SU-DHL-6 (cell line): ENCODE measurements around the gene SCARF1.
A peak's percentile ranks its signal among the peaks of the same experiment; 100 is the strongest.

Source experiments
- H2AFZ ChIP-seq: fragments of 200-600 bp; sonication (generic); 2 replicates; pipeline ENCODE4 v1.6.1; 2014; ENCODE audit warnings: low read depth, mild to moderate bottlenecking, moderate library complexity, mixed read lengths, antibody characterized with exemption, low read length; ENCODE audit not compliant: severe bottlenecking
- H3F3A ChIP-seq: fragments of 200-600 bp; shearing (Covaris generic); 2 replicates; pipeline ENCODE4 v1.6.0; 2016; ENCODE audit warnings: antibody characterized with exemption, mild to moderate bottlenecking; ENCODE audit not compliant: insufficient read depth
- H3K27ac ChIP-seq: fragments of 200-600 bp; sonication (generic); 2 replicates; pipeline ENCODE4 v1.5.1; 2016; ENCODE audit warnings: low read depth, mild to moderate bottlenecking, low read length, moderate library complexity, mixed read lengths
- H3K27me3 ChIP-seq: fragments of 200-600 bp; sonication (generic), shearing (Covaris generic); 2 replicates; pipeline ENCODE4 v1.6.0; 2014; ENCODE audit warnings: mild to moderate bottlenecking, low read length
- H3K36me3 ChIP-seq: fragments of 200-600 bp; sonication (generic); 2 replicates; pipeline ENCODE4 v1.6.1; 2014; ENCODE audit warnings: mild to moderate bottlenecking, low read length, mixed read lengths
- H3K4me2 ChIP-seq: fragments of 300-600, 200-600 bp; shearing (Covaris generic), sonication (generic); 2 replicates; pipeline ENCODE4 v1.6.0; 2014; ENCODE audit warnings: low read length, low read depth, mild to moderate bottlenecking; ENCODE audit not compliant: poor library complexity, severe bottlenecking
- H3K4me3 ChIP-seq: fragments of 200-600 bp; sonication (generic); 2 replicates; pipeline ENCODE4 v1.5.1; 2014; ENCODE audit warnings: antibody characterized with exemption, low read length, mild to moderate bottlenecking, mixed read lengths; ENCODE audit not compliant: insufficient read depth, poor library complexity, severe bottlenecking
- H3K79me2 ChIP-seq: fragments of 200-600 bp; sonication (generic); 2 replicates; pipeline ENCODE4 v1.6.1; 2014; ENCODE audit warnings: mild to moderate bottlenecking, low read length, moderate library complexity; ENCODE audit not compliant: insufficient read depth
- H3K9ac ChIP-seq: fragments of 200-600 bp; sonication (generic); 2 replicates; pipeline ENCODE4 v1.7.0; 2014; ENCODE audit warnings: mild to moderate bottlenecking, low read length
- H3K9me2 ChIP-seq: fragments of 200-600 bp; sonication (generic); replicated peaks from 2 replicates; pipeline ENCODE4 v1.6.1; 2014; ENCODE audit warnings: low read length; ENCODE audit not compliant: insufficient read depth
- H3K9me3 ChIP-seq: fragments of 200-600 bp; sonication (generic); 2 replicates; pipeline ENCODE4 v1.6.1; 2014; ENCODE audit warnings: low read length, mixed read lengths; ENCODE audit not compliant: insufficient read depth
- H4K20me1 ChIP-seq: fragments of 200-600 bp; sonication (generic); 2 replicates; pipeline ENCODE4 v1.6.1; 2014; ENCODE audit warnings: low read depth, mild to moderate bottlenecking, antibody characterized with exemption, low read length, moderate library complexity, mixed read lengths
- EZH2phosphoT487 ChIP-seq: fragments of 200-600 bp; sonication (generic), shearing (Covaris generic); conservative IDR thresholded peaks from 2 replicates; pipeline ENCODE4 v1.6.1; 2018; ENCODE audit warnings: mild to moderate bottlenecking, antibody characterized with exemption, low read length, moderate library complexity, mixed read lengths
- TF ChIP-seq, protein P1 (sequence below): fragments of 200-600 bp; sonication (generic); IDR thresholded peaks from one replicate; pipeline ENCODE4 v1.5.1; 2017; ENCODE audit warnings: antibody characterized with exemption, mild to moderate bottlenecking, low read length, moderate library complexity; ENCODE audit not compliant: insufficient read depth, poor library complexity, severe bottlenecking

Gene SCARF1

GRCh38 chr17:1629504-1630310, 15.8 kb downstream of the SCARF1 start:
- Histone ChIP-seq H3F3A (peaks cover 18% of the 10 kb centered on the region), H3K4me3 (peak overlapping the region; percentile 79), H3K79me2 (peaks cover 29% of the 10 kb centered on the region), H3K4me2 (peak overlapping the region; percentile 85), H2AFZ (peak overlapping the region; percentile 20), H3K27ac (peak overlapping the region; percentile 86), H3K9me2 (no peaks in the 10 kb centered on the region), H3K9ac (peak overlapping the region; percentile 81), H3K36me3 (no peaks in the 10 kb centered on the region), H3K9me3 (no peaks in the 10 kb centered on the region), H4K20me1 (no peaks in the 10 kb centered on the region), H3K27me3 (no peaks in the 10 kb centered on the region)
- TF ChIP-seq EZH2phosphoT487, result no peak
- TF ChIP-seq, protein P1, sequence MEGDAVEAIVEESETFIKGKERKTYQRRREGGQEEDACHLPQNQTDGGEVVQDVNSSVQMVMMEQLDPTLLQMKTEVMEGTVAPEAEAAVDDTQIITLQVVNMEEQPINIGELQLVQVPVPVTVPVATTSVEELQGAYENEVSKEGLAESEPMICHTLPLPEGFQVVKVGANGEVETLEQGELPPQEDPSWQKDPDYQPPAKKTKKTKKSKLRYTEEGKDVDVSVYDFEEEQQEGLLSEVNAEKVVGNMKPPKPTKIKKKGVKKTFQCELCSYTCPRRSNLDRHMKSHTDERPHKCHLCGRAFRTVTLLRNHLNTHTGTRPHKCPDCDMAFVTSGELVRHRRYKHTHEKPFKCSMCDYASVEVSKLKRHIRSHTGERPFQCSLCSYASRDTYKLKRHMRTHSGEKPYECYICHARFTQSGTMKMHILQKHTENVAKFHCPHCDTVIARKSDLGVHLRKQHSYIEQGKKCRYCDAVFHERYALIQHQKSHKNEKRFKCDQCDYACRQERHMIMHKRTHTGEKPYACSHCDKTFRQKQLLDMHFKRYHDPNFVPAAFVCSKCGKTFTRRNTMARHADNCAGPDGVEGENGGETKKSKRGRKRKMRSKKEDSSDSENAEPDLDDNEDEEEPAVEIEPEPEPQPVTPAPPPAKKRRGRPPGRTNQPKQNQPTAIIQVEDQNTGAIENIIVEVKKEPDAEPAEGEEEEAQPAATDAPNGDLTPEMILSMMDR, result peak; percentile 90

DNA sequence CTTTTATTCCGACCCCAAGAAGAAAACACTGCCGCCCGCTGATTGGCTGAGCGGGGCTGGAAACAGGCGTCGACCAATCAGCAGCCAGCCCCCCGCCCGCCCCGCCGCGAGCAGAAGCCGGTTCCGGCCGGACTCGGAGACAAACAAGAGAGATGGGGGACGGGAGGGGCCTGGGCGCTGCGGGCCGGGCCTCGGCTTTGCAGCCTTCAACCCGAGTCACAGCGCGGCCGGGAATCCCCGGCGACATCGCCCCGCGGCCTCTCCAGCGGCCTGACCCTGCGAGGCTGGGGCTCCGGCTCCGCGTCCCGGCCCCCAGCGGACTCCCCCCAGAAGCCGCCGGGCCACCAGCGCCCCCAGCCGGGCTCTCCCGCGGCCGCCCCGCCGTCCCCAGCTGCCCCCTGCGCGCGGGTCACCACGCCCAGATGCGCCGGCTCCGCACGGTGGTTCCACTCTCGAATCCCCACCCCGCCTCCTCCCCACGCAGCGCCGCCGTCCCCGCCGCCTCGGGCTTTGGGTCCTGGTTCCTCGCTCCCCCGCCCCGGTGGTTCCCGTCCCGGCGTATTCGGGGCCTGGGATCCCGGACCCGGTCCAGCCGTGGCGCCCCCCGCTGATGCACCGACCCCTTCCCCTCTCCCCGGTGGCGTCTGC, 16.6 kb downstream of the SCARF1 start:
- peaks cover 18% of the 10 kb centered on the region for H3F3A ChIP-seq
- H3K4me3 ChIP-seq, result peak overlapping the region; percentile 79
- peak overlapping the region; percentile 81 for H3K9ac ChIP-seq
- H3K27me3 ChIP-seq, result no peaks in the 10 kb centered on the region
- H3K4me2 ChIP-seq, result peak overlapping the region; percentile 85
- H3K9me2 ChIP-seq, result no peaks in the 10 kb centered on the region
- H3K27ac ChIP-seq, result peak overlapping the region; percentile 86
- H3K9me3 ChIP-seq, result no peaks in the 10 kb centered on the region
- no peaks in the 10 kb centered on the region for H3K36me3 ChIP-seq
- no peaks in the 10 kb centered on the region for H4K20me1 ChIP-seq
- H3K79me2 ChIP-seq, result peaks cover 35% of the 10 kb centered on the region
- TF ChIP-seq EZH2phosphoT487, result no peak
- TF ChIP-seq, protein P1, result peak; percentile 31
- H2AFZ ChIP-seq, result peak overlapping the region; percentile 20

GRCh38 chr17:1627982-1628855, 17.3 kb downstream of the SCARF1 start, which contains the start of gene SLC43A2:
Gene SLC43A2, minus strand, starts transcription at chr17:1628834. Its CDS starts 960 bp downstream, at chr17:1627874.
- Histone ChIP-seq H3K36me3 (no peaks in the 10 kb centered on the region), H3K9me2 (no peaks in the 10 kb centered on the region), H4K20me1 (no peaks in the 10 kb centered on the region), H3K79me2 (peaks cover 35% of the 10 kb centered on the region), H3K4me3 (peak within 1 kb of the TSS; percentile 79), H3K9me3 (no peaks in the 10 kb centered on the region), H3K4me2 (peak within 1 kb of the TSS; percentile 85), H2AFZ (peak within 1 kb of the TSS; percentile 20), H3K27ac (peak within 1 kb of the TSS; percentile 86), H3K27me3 (no peaks in the 10 kb centered on the region), H3K9ac (peak within 1 kb of the TSS; percentile 81), H3F3A (peaks cover 18% of the 10 kb centered on the region)
- TF ChIP-seq, protein P1, result no peak
- no peak for TF ChIP-seq EZH2phosphoT487
